ENCODE data around the gene CXCR4.

- TF ChIP-seq POLR2A (IDR thresholded peaks at IDR 0.05; ENCODE audit: low read depth, low read length) (no peak), POLR2AphosphoS5 (IDR thresholded peaks at IDR 0.05; ENCODE audit: low read depth, low read length) (no peak), TAF1 (IDR thresholded peaks at IDR 0.05; ENCODE audit: borderline replicate concordance, low read depth, low read length) (no peak)
Measured at GRCh38 chr2:136126021-136126420, 8.1 kb upstream of the CXCR4 start.
